ENCODE results near the gene RBKS.

Gene RBKS

DNA sequence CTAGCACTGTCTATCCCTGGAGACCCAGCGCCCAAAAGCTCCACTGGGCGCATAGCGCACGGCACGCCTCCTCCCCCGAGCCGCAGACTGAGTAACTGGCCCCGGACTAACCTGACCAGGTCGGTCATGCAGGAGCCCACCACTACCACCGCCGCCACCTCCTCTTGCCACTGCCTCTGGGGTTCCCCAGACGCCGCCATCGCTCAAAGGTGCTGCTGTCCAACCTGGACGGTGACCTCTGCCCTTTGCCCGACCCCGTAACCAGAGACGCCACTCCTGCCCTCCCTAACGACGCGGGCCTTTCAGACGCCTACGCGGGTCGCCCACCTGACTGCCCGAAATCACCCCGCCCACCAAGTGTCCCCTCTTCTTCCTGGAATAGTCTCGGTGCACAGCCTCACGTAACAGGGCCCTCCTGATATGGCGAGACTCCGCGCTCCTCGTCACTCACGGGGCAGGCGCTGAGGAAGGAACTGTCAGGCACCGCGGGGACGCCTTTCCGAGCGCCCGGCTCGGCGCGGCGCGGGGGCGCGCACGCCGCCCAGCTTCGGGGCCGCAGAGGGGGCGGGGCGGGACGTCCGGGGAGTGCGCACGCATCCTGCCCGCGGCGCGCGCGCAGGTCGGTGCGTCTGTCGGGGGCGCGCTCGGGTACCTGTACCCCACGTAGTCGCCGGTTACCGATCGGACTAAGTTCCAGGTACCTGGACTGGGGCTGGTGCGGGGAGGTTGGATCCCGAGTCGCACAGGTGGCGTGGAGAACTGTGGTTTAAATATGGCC, at the start of gene RBKS, which contains the start of gene BABAM2:
Gene RBKS (minus strand): TSS at position 242 of the 778 bp plus-strand sequence. CDS start 42 bp downstream, at position 200.
Gene BABAM2 (plus strand): TSS at position 584 of the 778 bp plus-strand sequence. CDS start 3,828 bp downstream, outside the sequence.
- DNase-seq (ENCODE audit: low spot score): peak; percentile 90

DNA sequence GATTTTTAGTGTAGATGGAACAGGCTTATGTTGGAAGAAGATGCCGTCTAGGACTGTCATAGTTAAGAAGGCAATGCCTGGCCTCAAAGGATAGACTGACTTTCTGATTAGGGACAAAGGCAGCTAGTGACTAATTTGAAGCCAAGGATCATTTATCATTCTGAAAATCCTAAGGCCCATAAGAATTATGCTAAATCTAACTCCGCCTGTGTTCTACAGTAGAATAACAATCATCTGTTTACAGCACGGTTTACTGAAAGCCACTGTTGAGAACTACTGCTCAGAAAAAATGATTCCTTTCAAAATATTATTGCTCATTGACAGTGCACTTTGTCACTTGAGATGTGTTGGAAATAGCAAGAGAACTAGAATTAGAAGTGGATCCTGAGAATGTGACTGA, 44.8 kb upstream of the RBKS start:
- no peak for DNase-seq (ENCODE audit: low spot score)

DNA sequence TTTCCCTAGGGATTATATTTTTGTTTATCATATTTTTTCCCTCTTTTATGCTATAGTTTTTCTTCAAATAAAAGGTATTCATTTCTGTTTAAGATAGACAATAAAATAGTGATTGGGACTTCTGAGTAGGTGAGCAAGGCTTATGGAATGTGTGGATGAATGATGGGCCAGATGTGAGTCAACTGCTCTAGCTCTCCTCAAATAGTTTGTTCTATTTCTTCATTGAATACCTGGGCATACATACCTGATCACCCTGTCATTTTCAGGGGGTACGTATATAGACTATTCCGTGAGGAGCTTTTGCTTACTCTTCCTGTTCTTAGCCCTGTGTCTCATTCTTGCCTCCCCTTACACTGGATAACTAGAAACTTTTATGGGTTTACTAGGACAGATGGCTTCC, 42.2 kb upstream of the RBKS start:
- peak; percentile 62 for DNase-seq (ENCODE audit: low spot score)

GRCh38 chr2:27931361-27931950, 41.3 kb upstream of the RBKS start:
- no peak for DNase-seq (ENCODE audit: low spot score)

- DNase-seq (ENCODE audit: low spot score): peak; percentile 63
Measured at GRCh38 chr2:27929916-27930486, 39.8 kb upstream of the RBKS start.

DNA sequence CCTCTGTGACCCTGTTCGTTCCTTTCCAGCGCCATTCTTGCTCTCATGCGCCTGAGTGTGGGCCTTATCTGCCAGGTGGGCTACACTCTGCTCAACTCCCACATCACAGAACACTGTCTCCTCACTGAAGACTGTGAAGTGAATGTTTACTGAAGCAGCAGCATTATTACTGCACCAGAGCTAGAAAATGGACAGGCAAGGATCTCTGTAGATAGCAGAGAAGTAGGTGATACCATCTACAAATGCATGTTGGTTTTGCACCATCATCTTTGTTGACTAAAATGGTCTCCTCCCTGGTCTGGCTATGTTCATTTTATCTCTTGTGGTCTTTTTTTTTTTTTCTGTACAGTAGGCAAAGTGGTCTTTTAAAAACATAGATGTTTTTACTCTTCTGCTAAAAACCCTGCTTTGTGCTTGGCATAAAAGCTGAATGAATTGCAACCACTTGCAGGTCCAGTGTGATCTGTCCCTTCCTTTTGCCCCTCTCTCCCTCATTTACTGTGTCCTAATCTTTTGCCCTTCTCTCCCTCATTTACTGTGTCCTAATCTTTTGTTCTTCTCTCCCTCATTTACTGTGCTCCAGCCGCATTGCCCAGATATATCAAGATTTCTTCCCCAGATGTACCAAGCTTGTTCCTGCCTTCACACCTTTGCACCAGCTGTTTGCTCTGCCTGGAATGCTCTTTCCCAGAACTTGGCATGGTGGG, 35.7 kb upstream of the RBKS start:
- DNase-seq (ENCODE audit: low spot score): no peak

GRCh38 chr2:27922842-27923241, 32.7 kb upstream of the RBKS start:
- no peak for DNase-seq (ENCODE audit: low spot score)

- peak; percentile 60 for DNase-seq (ENCODE audit: low spot score)
Measured at GRCh38 chr2:27921880-27922547, 31.8 kb upstream of the RBKS start.

DNA sequence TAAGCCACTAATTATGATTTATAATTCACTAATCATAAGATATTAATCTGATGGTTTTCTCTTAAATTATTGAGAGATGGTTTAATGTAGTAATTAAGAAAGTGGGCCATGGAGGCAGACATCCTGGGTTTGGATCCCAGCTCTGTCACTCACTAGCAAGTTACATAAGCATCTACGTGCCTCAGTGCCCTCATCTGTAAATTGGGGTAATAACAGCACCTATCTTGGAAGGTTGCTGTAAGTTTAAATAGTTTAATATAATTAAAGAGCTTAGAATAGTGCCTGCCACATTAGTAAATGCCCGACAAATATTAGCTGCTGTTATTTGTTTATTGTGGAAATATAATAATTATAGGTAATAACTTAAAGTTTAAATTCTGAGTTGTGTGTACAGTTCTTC, 31.2 kb upstream of the RBKS start:
- DNase-seq (ENCODE audit: low spot score): no peak

GRCh38 chr2:27920148-27920885, 30.1 kb upstream of the RBKS start:
- peak; percentile 48 for DNase-seq (ENCODE audit: low spot score)

DNA sequence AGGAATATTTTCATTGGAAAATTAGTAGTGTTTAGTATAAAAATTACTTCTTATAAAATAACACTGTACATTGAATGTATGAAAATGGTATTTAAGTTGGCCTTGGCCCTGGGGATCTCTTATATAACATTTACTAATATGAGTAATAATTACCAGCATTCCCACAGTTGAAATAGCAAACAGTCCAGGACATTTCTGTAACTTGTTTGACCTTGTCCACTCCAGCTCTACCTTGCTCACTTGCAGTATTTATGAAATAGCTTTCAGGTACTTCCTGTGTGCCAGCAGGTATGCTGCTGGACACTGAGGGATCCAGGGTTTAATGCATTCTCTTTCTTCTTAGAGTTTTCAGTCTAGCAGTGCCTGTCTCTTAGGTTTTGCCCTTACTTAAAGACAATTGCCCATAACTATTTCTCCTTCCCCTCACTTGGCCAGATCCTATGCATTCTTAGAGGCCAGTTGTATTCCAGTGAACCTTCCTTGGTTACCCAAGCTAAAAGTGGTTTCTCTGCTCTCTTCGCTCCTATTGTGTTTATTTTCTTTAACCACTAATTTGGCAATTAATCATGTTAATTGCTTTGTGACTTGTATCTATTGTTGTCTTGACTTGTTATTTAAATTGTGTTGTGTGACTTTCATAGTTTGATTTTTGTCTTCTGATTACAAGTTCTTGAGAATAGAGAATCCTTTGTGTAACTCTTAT, 26.3 kb upstream of the RBKS start:
- no peak for DNase-seq (ENCODE audit: low spot score)

- peak; percentile 32 for DNase-seq (ENCODE audit: low spot score)
Measured at GRCh38 chr2:27915874-27916273, 25.7 kb upstream of the RBKS start.

DNA sequence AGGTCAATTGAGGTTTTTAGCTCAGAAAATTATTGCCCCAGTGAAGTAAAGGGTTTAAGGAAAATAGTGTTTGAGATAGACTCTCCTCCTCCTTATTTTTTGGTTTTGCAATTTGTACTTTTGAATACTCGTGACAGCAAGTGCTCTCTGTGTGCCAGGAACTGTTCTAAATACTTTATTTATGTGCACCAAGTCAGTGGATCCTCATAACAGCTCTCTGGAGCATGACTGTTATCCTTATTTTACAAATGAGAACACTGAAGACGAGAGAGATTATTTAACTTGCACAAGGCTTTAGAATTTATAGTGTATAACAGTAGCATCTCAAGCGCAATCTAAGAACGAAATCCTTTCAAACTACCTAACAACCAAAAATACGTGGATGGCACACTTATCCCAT, 25.0 kb upstream of the RBKS start:
- DNase-seq (ENCODE audit: low spot score): no peak

DNA sequence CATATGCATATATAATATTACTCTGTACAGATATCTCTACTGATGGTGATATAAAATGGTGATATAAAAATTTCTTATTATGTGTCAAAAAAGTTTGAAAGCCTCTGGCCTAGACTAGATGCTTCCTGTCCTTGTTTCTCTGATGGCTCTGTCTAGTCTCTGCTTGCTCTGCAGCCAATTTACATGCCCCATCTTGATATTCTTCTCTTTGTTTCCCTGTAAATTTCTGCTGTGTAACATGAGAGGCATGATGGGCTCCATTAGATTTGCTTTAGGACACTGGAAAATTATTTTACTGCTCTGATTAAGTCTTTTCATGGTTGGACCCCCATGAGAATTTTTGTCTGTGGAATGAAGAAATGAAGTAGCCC, 24.6 kb upstream of the RBKS start:
- DNase-seq (ENCODE audit: low spot score): no peak

- DNase-seq (ENCODE audit: low spot score): no peak
Measured at GRCh38 chr2:27914041-27914804, 24.0 kb upstream of the RBKS start.

- DNase-seq (ENCODE audit: low spot score): no peak
Measured at GRCh38 chr2:27912512-27912911, 22.3 kb upstream of the RBKS start.

DNA sequence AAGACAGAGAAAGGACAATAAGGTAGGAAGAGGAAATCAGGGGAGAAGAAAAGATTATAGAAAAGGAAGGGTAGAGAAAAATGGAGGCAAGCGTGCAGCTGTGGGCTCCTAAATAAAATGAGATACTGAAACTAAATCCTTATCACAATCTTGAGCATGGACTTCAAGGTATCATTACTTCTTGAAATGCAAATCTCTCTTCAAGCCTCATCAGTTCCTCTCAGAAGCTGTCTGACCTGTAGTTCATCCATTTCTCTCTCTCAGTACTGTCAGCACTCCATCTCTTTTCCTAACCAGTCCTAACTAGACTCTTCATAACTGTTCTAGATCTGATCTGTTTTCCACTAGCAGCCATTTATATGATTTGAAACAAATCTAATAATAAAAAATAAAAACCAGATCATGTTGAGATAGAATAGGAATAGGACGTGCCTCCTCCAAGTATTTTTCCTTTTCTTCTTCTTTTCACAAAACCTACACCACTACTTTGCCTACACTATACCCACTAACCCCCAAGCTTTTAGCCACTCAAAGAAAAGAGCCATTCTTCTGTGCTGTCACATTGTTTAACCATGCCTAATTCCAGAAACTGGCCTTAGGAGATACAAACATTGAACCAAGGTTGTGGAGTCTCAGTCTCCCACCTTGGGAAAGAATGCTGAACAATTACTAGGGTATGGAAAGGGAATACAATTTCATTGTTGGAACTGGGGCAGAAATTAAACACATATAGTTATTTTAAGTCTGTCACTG, 21.4 kb upstream of the RBKS start:
- no peak for DNase-seq (ENCODE audit: low spot score)

DNA sequence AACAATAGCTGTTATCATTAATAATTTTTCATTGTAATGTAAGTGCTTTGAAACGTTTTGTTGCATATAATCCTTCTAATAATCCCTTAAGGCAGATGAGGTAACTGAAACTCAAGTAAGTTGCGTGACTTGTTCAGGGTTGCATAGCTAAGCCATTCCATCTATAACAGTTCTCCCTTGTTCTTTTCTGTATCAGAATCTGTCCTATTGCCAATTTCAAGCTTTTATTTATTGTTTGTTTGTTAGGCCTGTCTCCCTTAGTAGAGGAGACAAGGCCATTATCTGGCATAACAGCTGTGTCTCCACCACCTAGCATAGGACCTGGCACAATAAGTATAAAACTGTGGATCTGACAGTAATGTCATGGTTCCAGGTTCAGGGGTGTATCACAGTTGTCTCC, 19.7 kb upstream of the RBKS start:
- no peak for DNase-seq (ENCODE audit: low spot score)

DNA sequence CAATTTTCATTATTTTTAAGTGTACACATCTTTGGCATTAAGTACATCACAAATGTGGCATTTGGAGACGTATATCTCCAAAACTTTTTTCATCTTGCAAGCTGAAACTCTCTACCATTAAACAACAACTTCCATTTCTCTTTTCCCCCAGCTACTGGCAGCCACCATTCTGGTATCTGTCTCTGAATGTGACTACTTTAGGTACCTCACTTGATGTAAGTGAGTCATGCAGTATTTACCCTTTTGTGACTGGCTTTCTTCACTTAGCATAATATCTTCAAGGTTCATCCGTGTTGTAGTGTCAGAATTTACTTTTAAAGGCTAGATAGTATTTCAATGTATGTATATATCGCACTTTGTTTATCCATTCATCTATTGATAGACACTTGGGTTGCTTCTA, 17.4 kb upstream of the RBKS start:
- no peak for DNase-seq (ENCODE audit: low spot score)

Data from LoVo (cell line).